Measurements from ENCODE around the gene MUC2. TPM values are rescaled to one million over a fixed set of nuclear protein-coding genes. Genes with fewer than 3 reads are reported as not detected.
A peak's percentile ranks its signal among the peaks of the same experiment; 100 is the strongest.

Gene MUC2
- total RNA-seq, 1 donor from 2014 or later: not detected

- H3K27me3 ChIP-seq (ENCODE audit: insufficient read depth, low read length): no peaks in the 10 kb centered on the region
- Mint-ChIP-seq H3K4me3 (ENCODE audit: unreplicated experiment) (no peak overlapping the region), H3K36me3 (ENCODE audit: low read depth, unreplicated experiment) (peaks cover 2% of the 10 kb centered on the region), H3K27ac (ENCODE audit: unreplicated experiment) (no peak overlapping the region), H3K4me1 (ENCODE audit: low read depth, unreplicated experiment) (no peaks in the 10 kb centered on the region), H3K9me3 (ENCODE audit: unreplicated experiment) (no peaks in the 10 kb centered on the region), H3K27me3 (ENCODE audit: low read depth, unreplicated experiment) (peaks cover 4% of the 10 kb centered on the region)
- H3K4me1 ChIP-seq (ENCODE audit: insufficient read depth, low read length): no peaks in the 10 kb centered on the region
- no peak overlapping the region for H3K4me2 ChIP-seq (ENCODE audit: low read length)
- no peak overlapping the region for H2AFZ ChIP-seq (ENCODE audit: low read depth, low read length)
- no peak for DNase-seq (ENCODE audit: low read depth)
- H3K36me3 ChIP-seq (ENCODE audit: insufficient read depth, low read length): no peaks in the 10 kb centered on the region
- FAIRE-seq: no peak
- H3K27ac ChIP-seq (ENCODE audit: low read depth, low read length): no peak overlapping the region
- H3K4me3 ChIP-seq (ENCODE audit: insufficient read depth, low read depth, low read length): no peak overlapping the region
- TF ChIP-seq CTCF (IDR thresholded peaks at IDR 0.05; ENCODE audit: insufficient read depth, low read depth, low read length): no peak
- TF ChIP-seq EZH2 (IDR thresholded peaks at IDR 0.05; ENCODE audit: insufficient read depth, low read length): no peak
- H3K9ac ChIP-seq (ENCODE audit: low read length): no peak overlapping the region
- no peaks in the 10 kb centered on the region for H3K9me3 ChIP-seq (ENCODE audit: insufficient read depth, low read depth, low read length)
- H3K79me2 ChIP-seq (ENCODE audit: insufficient read depth, low read length): no peaks in the 10 kb centered on the region
- peaks cover 4% of the 10 kb centered on the region for H4K20me1 ChIP-seq (ENCODE audit: insufficient read depth, low read length)
Observed at GRCh38 chr11:1031121-1031899, 43.4 kb upstream of the MUC2 start.

GRCh38 chr11:1032310-1032891 is 42.3 kb upstream of the MUC2 start:
- no peaks in the 10 kb centered on the region for H3K36me3 ChIP-seq (ENCODE audit: insufficient read depth, low read length)
- no peak for DNase-seq (ENCODE audit: low read depth)
- no peak overlapping the region for H3K9ac ChIP-seq (ENCODE audit: low read length)
- Mint-ChIP-seq H3K4me3 (ENCODE audit: unreplicated experiment) (peak overlapping the region; percentile 3), H3K27me3 (ENCODE audit: low read depth, unreplicated experiment) (peaks cover 4% of the 10 kb centered on the region), H3K27ac (ENCODE audit: unreplicated experiment) (no peak overlapping the region), H3K36me3 (ENCODE audit: low read depth, unreplicated experiment) (peaks cover 2% of the 10 kb centered on the region), H3K4me1 (ENCODE audit: low read depth, unreplicated experiment) (no peaks in the 10 kb centered on the region), H3K9me3 (ENCODE audit: unreplicated experiment) (no peaks in the 10 kb centered on the region)
- H3K27me3 ChIP-seq (ENCODE audit: insufficient read depth, low read length): no peaks in the 10 kb centered on the region
- H4K20me1 ChIP-seq (ENCODE audit: insufficient read depth, low read length): peaks cover 4% of the 10 kb centered on the region
- H3K27ac ChIP-seq (ENCODE audit: low read depth, low read length): no peak overlapping the region
- no peak overlapping the region for H3K4me2 ChIP-seq (ENCODE audit: low read length)
- no peaks in the 10 kb centered on the region for H3K4me1 ChIP-seq (ENCODE audit: insufficient read depth, low read length)
- no peak overlapping the region for H2AFZ ChIP-seq (ENCODE audit: low read depth, low read length)
- no peaks in the 10 kb centered on the region for H3K9me3 ChIP-seq (ENCODE audit: insufficient read depth, low read depth, low read length)
- FAIRE-seq: no peak
- H3K79me2 ChIP-seq (ENCODE audit: insufficient read depth, low read length): no peaks in the 10 kb centered on the region
- no peak for TF ChIP-seq CTCF (IDR thresholded peaks at IDR 0.05; ENCODE audit: insufficient read depth, low read depth, low read length)
- TF ChIP-seq EZH2 (IDR thresholded peaks at IDR 0.05; ENCODE audit: insufficient read depth, low read length): no peak
- H3K4me3 ChIP-seq (ENCODE audit: insufficient read depth, low read depth, low read length): no peak overlapping the region

All from astrocyte (in vitro differentiated cells and primary cell).